HCT116 (cell line): ENCODE data around the gene DMD. TPM values are rescaled to one million over a fixed set of nuclear protein-coding genes. Genes with fewer than 3 reads are reported as not detected.

Experiments used
- ATAC-seq: fragments of 200-7000 bp; cut with Tn5 transposase; 2 replicates; pipeline ENCODE4 v1.9.1; 2020; ENCODE audit warnings: mild to moderate bottlenecking, moderate library complexity
- BruUV-seq: library from RNA; stranded (reverse); fragments of 400-500 nt; replicated peaks from 2 replicates; lab custom pipeline; 2021; lab: Mats Ljungman, UMichigan
- CTCF ChIA-PET: fragments of 300-600 bp; sonication (Branson Sonifier 250); formaldehyde crosslinking; loops from one replicate; lab custom pipeline; 2021; ENCODE audit warnings: antibody characterized with exemption; lab: Charles Lee
- POLR2A ChIA-PET: fragments of 300-600, 350-600 bp; sonication (Branson Sonifier 250); formaldehyde crosslinking; loops from one replicate; lab custom pipeline; 2021; ENCODE audit warnings: antibody characterized with exemption; lab: Charles Lee
- RAD21 ChIA-PET, 2 experiments: fragments of 300-600 bp; sonication (Branson Sonifier 250); formaldehyde crosslinking; loops; one replicate each; lab custom pipeline; 2023; ENCODE audit warnings: low total read pairs in 2 of 2; ENCODE audit not compliant: uncharacterized antibody in 2 of 2, unreplicated experiment in 2 of 2, low non-redundant PET in 1 of 2; lab: Charles Lee
- DNase-seq: peaks from one replicate; pipeline ENCODE4 v3.0.0-alpha.2; 2010; ENCODE audit warnings: low read depth, low spot score
- H2AFZ ChIP-seq: fragments of 200-600 bp; shearing (Covaris generic), sonication (generic); 2 replicates; pipeline ENCODE4 v1.6.1; 2017; ENCODE audit warnings: low read depth, mixed run types, mixed read lengths, antibody characterized with exemption, low read length; ENCODE audit not compliant: poor library complexity, severe bottlenecking
- H3K27ac ChIP-seq: 2 replicates; pipeline ENCODE4 v1.5.1; 2012; ENCODE audit warnings: low read depth, low read length
- H3K27me3 ChIP-seq: fragments of 200-600 bp; sonication (generic); 2 replicates; pipeline ENCODE4 v1.6.1; 2016; ENCODE audit warnings: mixed run types, low read length, mixed read lengths; ENCODE audit not compliant: insufficient read depth
- H3K36me3 ChIP-seq, 2 experiments: fragments of 200-500 bp in 1 of 2; fragments of 200-600 bp in 1 of 2; sonication (Bioruptor generic) in 1 of 2; sonication (generic) in 1 of 2; 2 replicates each; pipeline versions ENCODE4 v1.5.1 to v1.6.1; 2014 to 2016; ENCODE audit warnings: low read length in 2 of 2, inconsistent platforms in 1 of 2, mixed read lengths in 1 of 2, mixed run types in 1 of 2; ENCODE audit not compliant: insufficient read depth in 2 of 2, control insufficient read depth in 1 of 2
- H3K4me1 ChIP-seq, 2 experiments: fragments of 200-600 bp in 1 of 2; sonication (generic) in 1 of 2; 2 replicates each; pipeline versions ENCODE4 v1.5.1 to v1.6.1; 2012 to 2017; ENCODE audit warnings: low read length in 2 of 2, inconsistent platforms in 1 of 2, mild to moderate bottlenecking in 1 of 2, mixed read lengths in 1 of 2, mixed run types in 1 of 2, moderate library complexity in 1 of 2; ENCODE audit not compliant: insufficient read depth in 2 of 2, control insufficient read depth in 1 of 2
- H3K4me2 ChIP-seq: fragments of 200-600 bp; sonication (generic); 2 replicates; pipeline ENCODE4 v1.6.1; 2017; ENCODE audit warnings: mixed run types, low read length, mixed read lengths
- H3K4me3 ChIP-seq, 2 experiments: fragments of 200-600 bp in 1 of 2; sonication (generic) in 1 of 2; replicated peaks in 1 of 2; 2 replicates each; pipeline ENCODE4 v1.5.1; 2011 to 2016; ENCODE audit warnings: low read length in 2 of 2, control low read depth in 1 of 2, low read depth in 1 of 2, mild to moderate bottlenecking in 1 of 2, mixed read lengths in 1 of 2, mixed run types in 1 of 2
- H3K79me2 ChIP-seq: fragments of 200-600 bp; sonication (generic); 2 replicates; pipeline ENCODE4 v1.6.1; 2017; ENCODE audit warnings: mild to moderate bottlenecking, mixed run types, low read length, moderate library complexity, mixed read lengths; ENCODE audit not compliant: insufficient read depth
- H3K9ac ChIP-seq: fragments of 200-600 bp; sonication (generic); 2 replicates; pipeline ENCODE4 v1.6.1; 2016; ENCODE audit warnings: low read length, mixed read lengths
- H3K9me2 ChIP-seq: fragments of 200-600 bp; sonication (generic), shearing (Covaris generic); 2 replicates; pipeline ENCODE4 v1.6.1; 2017; ENCODE audit warnings: mixed run types, mild to moderate bottlenecking, moderate library complexity; ENCODE audit not compliant: insufficient read depth
- H3K9me3 ChIP-seq, 2 experiments: fragments of 200-500 bp in 1 of 2; fragments of 200-600 bp in 1 of 2; sonication (Bioruptor generic) in 1 of 2; sonication (generic) in 1 of 2; 2 replicates each; pipeline ENCODE4 v1.6.1; 2014 to 2017; ENCODE audit warnings: low read length in 2 of 2, mixed read lengths in 2 of 2, inconsistent platforms in 1 of 2, low read depth in 1 of 2, mild to moderate bottlenecking in 1 of 2, mixed run types in 1 of 2, moderate library complexity in 1 of 2; ENCODE audit not compliant: control insufficient read depth in 1 of 2, insufficient read depth in 1 of 2
- H4K20me1 ChIP-seq: fragments of 200-600 bp; sonication (generic), shearing (Covaris generic); 2 replicates; pipeline ENCODE4 v1.6.1; 2017; ENCODE audit warnings: mixed run types, mild to moderate bottlenecking, moderate library complexity; ENCODE audit not compliant: insufficient read depth
- ATF3 ChIP-seq: IDR thresholded peaks from 2 replicates; pipeline ENCODE4 v1.6.1; 2012
- CEBPB ChIP-seq: IDR thresholded peaks from 2 replicates; pipeline ENCODE4 v1.6.1; 2012; ENCODE audit warnings: low read depth
- CTCF ChIP-seq, 3 experiments: fragments of 200-600 bp in 1 of 3; sonication (generic) in 1 of 3; IDR thresholded peaks in 2 of 3; conservative IDR thresholded peaks in 1 of 3; 2 replicates each; pipeline ENCODE4 v1.5.1; 2012 to 2017; ENCODE audit warnings: low read depth in 2 of 3, low read length in 2 of 3, antibody characterized with exemption in 1 of 3, borderline replicate concordance in 1 of 3, control low read depth in 1 of 3, mild to moderate bottlenecking in 1 of 3, mixed read lengths in 1 of 3, mixed run types in 1 of 3, moderate library complexity in 1 of 3; ENCODE audit not compliant: insufficient read depth in 1 of 3
- EZH2phosphoT487 ChIP-seq: fragments of 200-600 bp; IDR thresholded peaks from 2 replicates; pipeline ENCODE4 v1.6.1; 2018; ENCODE audit warnings: antibody characterized with exemption, borderline replicate concordance
- JUND ChIP-seq: IDR thresholded peaks from 2 replicates; pipeline ENCODE4 v1.6.1; 2012
- POLR2AphosphoS5 ChIP-seq: IDR thresholded peaks from 2 replicates; pipeline ENCODE4 v1.6.1; 2011; ENCODE audit warnings: mild to moderate bottlenecking, low read depth, low read length, moderate library complexity
- SP1 ChIP-seq: IDR thresholded peaks from 2 replicates; pipeline ENCODE4 v1.6.1; 2012; ENCODE audit warnings: low read depth
- SRF ChIP-seq: IDR thresholded peaks from 2 replicates; pipeline ENCODE4 v1.6.1; 2012; ENCODE audit warnings: low read depth
- TCF7L2 ChIP-seq: IDR thresholded peaks from 2 replicates; pipeline ENCODE4 v1.7.0; 2011; ENCODE audit warnings: borderline replicate concordance, inconsistent platforms; ENCODE audit not compliant: insufficient read depth, insufficient read length; ENCODE audit errors: extremely low read depth
- YY1 ChIP-seq: IDR thresholded peaks from 2 replicates; pipeline ENCODE4 v1.6.1; 2011; ENCODE audit warnings: low read length, low read depth, moderate library complexity, mild to moderate bottlenecking; ENCODE audit not compliant: insufficient replicate concordance; ENCODE audit errors: extremely low read depth
- ZNF274 ChIP-seq: fragments of 200-500 bp; sonication (Bioruptor generic); IDR thresholded peaks from 2 replicates; pipeline ENCODE4 v1.6.1; 2014; ENCODE audit warnings: mild to moderate bottlenecking, low read depth, low read length, inconsistent platforms
- intact Hi-C: fragments of 100-400 bp; cut with micrococcal nuclease; formaldehyde crosslinking; loops from 2 replicates; pipeline ENCODE4 v1.10.0; 2022
- total RNA-seq: library from RNA; stranded (reverse); gene quantifications from one replicate; pipeline ENCODE4 v1.2.1, GENCODE V29; 2021; ENCODE audit not compliant: unreplicated experiment
- TF ChIP-seq, protein P1 (sequence below): IDR thresholded peaks from 2 replicates; pipeline ENCODE4 v1.6.1; 2012

DMD gene
- total RNA-seq, 1 experiment from 2014 or later = 0.05 TPM

GRCh38 chrX:31934015-31934414, 1277.3 kb downstream of the DMD start:
- CTCF ChIA-PET = no interaction called here
- POLR2A ChIA-PET = no interaction called here
- intact Hi-C loops = no loop called here
- no peak for TF ChIP-seq JUND
- no peak for TF ChIP-seq TCF7L2
- no peak for TF ChIP-seq ATF3
- TF ChIP-seq EZH2phosphoT487 = no peak
- TF ChIP-seq CEBPB = no peak
- no peak for TF ChIP-seq YY1
- no peak for TF ChIP-seq ZNF274
- no peak for TF ChIP-seq SRF
- no peak for TF ChIP-seq CTCF (IDR thresholded peaks at IDR 0.05 in 2 of 3, conservative IDR thresholded peaks at IDR 0.05 in 1 of 3; ENCODE audit: borderline replicate concordance in 1 of 3, insufficient read depth in 1 of 3, low read depth in 2 of 3, low read length in 2 of 3)
- TF ChIP-seq, protein P1, sequence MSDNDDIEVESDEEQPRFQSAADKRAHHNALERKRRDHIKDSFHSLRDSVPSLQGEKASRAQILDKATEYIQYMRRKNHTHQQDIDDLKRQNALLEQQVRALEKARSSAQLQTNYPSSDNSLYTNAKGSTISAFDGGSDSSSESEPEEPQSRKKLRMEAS = no peak
- TF ChIP-seq SP1 = no peak
- no peak for TF ChIP-seq POLR2AphosphoS5
- no peaks in the 10 kb centered on the region for H3K27me3 ChIP-seq
- H3K9me2 ChIP-seq = no peaks in the 10 kb centered on the region
- RAD21 ChIA-PET = no interaction called here
- DNase-seq (no peak), ATAC-seq (no peak)
- no peaks in the 10 kb centered on the region for H3K79me2 ChIP-seq
- H3K9ac ChIP-seq = no peak overlapping the region
- H4K20me1 ChIP-seq = no peaks in the 10 kb centered on the region
- no peak overlapping the region for H2AFZ ChIP-seq
- no TSS peak for BruUV-seq
- H3K27ac ChIP-seq = no peak overlapping the region
- H3K4me3 ChIP-seq = no peak overlapping the region
- H3K36me3 ChIP-seq = no peaks in the 10 kb centered on the region
- H3K4me1 ChIP-seq = no peaks in the 10 kb centered on the region
- H3K4me2 ChIP-seq = no peak overlapping the region
- H3K9me3 ChIP-seq = no peaks in the 10 kb centered on the region
